Fibroblast of the aortic adventitia (primary cell): ENCODE measurements around the gene CDC42BPB. TPM values are rescaled to one million over a fixed set of nuclear protein-coding genes. Genes with fewer than 3 reads are reported as not detected.

Experiments
- DNase-seq: peaks from one replicate; pipeline ENCODE4 v3.0.0-alpha.2; 2010; ENCODE audit warnings: low read depth
- H3K4me3 ChIP-seq: 2 replicates; pipeline ENCODE4 v1.5.1; 2011; ENCODE audit warnings: low read depth, mild to moderate bottlenecking, control low read depth, low read length, moderate library complexity
- total RNA-seq: library from RNA; depleted of rRNA; stranded (reverse); fragments of >200 nt; gene quantifications from 2 replicates; pipeline ENCODE4 v1.2.3, GENCODE V29; 2012; ENCODE audit warnings: low replicate concordance
- TF ChIP-seq, protein P1 (sequence below): IDR thresholded peaks from 2 replicates; pipeline ENCODE4 v1.5.1; 2011; ENCODE audit warnings: mild to moderate bottlenecking, low read length, control low read depth, inconsistent platforms; ENCODE audit not compliant: insufficient read depth

CDC42BPB gene
- total RNA-seq, 1 donor = 78.4 TPM

DNA sequence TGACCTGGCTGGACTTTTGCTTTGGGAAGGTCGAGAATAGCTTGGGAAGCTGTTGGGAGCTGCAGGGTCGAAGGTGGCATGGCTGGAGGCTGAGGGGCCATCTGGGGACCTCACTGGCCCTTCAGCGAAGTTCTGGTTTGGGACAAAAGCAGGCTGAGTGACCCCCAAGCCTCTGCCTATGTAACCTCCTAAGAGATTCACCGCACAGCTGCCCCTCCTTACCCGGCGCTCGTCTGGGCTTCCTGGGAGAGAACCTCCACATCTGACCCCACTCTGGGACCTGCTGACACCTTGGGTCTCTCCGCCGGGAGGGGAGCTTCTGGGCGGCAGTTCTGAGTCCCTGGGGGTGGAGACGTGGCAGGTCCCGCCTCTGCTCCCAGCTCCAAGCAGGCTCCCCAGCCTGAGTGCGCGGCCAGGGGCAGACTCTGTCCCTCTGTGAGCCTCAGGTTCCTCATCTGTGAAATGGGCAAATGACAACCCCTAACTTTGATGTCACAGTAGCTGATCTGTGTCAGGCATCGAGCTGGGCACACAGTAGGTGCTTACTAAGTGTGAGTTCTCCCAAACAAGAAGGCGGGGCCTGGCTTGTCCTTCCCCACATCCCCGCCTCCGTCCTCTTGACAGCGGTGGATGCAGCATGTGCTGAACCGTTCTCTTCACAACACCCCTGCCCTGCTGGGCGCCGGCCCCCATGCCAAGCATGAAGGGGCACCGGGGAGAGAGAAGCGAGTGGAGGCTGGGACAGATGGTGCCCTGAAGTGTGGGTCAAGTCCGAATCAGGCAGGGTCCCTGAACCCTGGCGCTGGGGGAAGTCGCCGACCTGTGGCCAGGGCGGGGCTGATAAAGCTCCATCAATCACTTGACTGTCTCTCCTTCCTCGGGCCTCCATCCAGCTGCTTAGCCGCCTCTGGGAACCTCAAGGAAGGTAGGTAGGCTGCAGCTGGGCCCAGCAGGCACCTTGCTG, 40.9 kb upstream of the CDC42BPB start:
- H3K4me3 ChIP-seq = no peak overlapping the region
- TF ChIP-seq, protein P1, sequence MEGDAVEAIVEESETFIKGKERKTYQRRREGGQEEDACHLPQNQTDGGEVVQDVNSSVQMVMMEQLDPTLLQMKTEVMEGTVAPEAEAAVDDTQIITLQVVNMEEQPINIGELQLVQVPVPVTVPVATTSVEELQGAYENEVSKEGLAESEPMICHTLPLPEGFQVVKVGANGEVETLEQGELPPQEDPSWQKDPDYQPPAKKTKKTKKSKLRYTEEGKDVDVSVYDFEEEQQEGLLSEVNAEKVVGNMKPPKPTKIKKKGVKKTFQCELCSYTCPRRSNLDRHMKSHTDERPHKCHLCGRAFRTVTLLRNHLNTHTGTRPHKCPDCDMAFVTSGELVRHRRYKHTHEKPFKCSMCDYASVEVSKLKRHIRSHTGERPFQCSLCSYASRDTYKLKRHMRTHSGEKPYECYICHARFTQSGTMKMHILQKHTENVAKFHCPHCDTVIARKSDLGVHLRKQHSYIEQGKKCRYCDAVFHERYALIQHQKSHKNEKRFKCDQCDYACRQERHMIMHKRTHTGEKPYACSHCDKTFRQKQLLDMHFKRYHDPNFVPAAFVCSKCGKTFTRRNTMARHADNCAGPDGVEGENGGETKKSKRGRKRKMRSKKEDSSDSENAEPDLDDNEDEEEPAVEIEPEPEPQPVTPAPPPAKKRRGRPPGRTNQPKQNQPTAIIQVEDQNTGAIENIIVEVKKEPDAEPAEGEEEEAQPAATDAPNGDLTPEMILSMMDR = no peak
- no peak for DNase-seq

- no peak for DNase-seq
- TF ChIP-seq, protein P1 = no peak
- no peak overlapping the region for H3K4me3 ChIP-seq
These were observed 40.1 kb upstream of the CDC42BPB start for GRCh38 chr14:103097244-103097993.

DNA sequence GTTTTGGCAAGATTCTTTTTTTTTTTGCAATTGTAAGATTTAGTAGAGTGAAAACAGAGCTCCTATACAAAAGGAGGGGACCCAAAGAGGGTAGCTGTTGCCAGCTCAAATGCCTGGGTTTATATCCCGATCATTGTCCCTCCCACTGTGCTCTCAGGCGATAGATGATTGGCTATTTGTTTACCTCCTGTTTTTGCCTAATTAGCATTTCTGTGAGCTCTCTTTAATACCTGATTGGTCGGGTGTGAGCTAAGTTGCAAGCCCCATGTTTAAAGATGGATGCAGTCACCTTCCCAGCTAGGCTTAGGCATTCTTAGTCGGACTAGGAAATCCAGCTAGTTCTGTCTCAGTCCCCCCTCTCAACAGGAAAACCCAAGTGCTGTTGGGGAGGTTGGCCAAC, 39.0 kb upstream of the CDC42BPB start:
- DNase-seq = no peak
- TF ChIP-seq, protein P1 = no peak
- H3K4me3 ChIP-seq = no peak overlapping the region

DNA sequence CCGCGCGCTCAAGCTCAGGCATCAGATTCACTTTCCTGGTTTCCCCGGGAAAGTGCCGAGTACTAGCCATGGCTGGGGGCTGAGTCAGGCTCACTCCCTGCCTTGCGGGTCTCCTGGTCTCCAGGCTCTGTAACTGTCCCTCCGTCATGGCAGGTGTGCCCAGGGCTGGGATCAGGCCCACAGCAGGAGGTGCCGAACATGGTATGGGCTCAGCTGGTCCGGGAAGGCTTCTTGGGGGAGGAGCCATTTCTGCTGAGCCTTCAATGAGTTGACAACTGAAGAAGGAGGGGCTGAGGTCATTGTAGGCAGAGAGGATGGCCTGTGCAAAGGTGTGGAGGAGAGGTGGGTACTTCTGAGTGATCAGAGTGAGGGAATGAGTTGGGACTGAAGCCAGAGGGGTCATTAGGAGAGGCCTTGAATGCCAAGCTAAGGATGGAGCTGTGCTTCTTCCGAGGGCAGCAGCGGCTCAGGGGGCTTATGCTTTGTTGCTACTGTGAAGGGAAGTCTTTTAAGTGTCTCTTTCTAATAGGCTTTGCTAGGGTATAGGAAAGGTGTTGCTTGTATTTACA, 37.9 kb upstream of the CDC42BPB start:
- DNase-seq = no peak
- H3K4me3 ChIP-seq = no peak overlapping the region
- TF ChIP-seq, protein P1 = no peak

DNA sequence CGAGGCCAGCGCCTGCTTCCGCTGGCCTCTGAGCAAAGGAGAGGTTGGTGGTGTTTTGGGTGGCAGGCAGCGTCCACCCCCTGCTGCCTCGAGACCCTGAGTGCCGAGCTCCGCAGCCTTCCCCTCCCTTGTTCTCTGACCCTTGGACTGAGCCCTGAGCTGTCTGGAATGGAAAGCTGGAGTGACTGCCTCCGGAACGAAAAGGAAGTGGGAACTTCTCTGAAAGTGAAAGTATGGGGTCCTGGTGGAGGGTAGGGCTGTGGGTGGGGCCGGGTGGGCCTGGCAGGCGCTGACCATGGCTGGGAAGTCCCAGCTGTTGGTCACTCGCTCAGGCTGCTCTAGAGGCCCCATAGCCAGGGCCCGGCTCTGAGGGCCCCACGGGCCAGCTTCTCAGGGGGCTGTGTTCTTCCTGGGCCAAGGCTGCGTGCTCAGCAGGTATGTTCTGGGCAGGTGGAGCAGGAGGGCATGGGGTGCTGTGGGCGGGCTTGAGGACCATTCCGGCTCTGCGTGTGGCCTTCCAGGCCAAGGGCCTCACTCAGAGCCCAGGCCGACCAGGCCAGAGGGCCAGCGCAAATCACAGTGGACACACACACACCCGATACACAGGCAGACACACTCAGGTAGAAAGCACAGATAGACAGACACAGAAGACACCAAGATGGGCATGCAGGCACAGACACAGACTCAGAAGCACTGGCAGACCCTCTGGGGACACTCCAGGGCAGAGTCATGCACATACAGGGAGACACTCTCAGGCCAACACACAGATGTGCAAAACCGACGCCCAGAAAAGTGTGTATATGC, 37.3 kb upstream of the CDC42BPB start, which contains the start of gene EXOC3L4:
Gene EXOC3L4 (plus strand): TSS at position 320 of the 804 bp plus-strand sequence. CDS start 5,495 bp downstream, outside the sequence.
- H3K4me3 ChIP-seq = no peak within 1 kb of the TSS
- DNase-seq = no peak
- TF ChIP-seq, protein P1 = no peak

GRCh38 chr14:103093856-103094405, 36.6 kb upstream of the CDC42BPB start:
- H3K4me3 ChIP-seq = no peak overlapping the region
- DNase-seq = no peak
- TF ChIP-seq, protein P1 = no peak
